Heart left ventricle (tissue), 13 donors: ENCODE measurements around the gene CRYBG1.

Experiments
- CTCF ChIP-seq, 12 donors: fragments of 200-600 bp; sonication (generic) in 4 of 12; IDR thresholded peaks; one replicate each; pipeline versions ENCODE4 v1.5.0 to v1.8.0; 2018 to 2022; ENCODE audit warnings: antibody characterized with exemption in 12 of 12, mild to moderate bottlenecking in 5 of 12
- POLR2A ChIP-seq, 2 donors: fragments of 450-650 bp; IDR thresholded peaks; one replicate each; pipeline ENCODE4 v1.6.1; 2017; ENCODE audit warnings: antibody characterized with exemption in 2 of 2, mild to moderate bottlenecking in 2 of 2, moderate library complexity in 2 of 2
- donor health status: ischemic (EF 13 %, LVEDD 7.1; RV severe dilation, severe dysfunction).
- donor health status: DM: no; HTN: yes; CAD: no.
- donor health status: DM: no; HTN: no; CAD: no.
- donor health status: ischemic (EF 25% LVEDD 6.9; RV normal size, moderate dysfunction).
- donor health status: ischemic (EF 25% LVEDD 5.7; RV mildly dilated, moderate dysfunction).
- donor health status: ischemic (EF 35%, LVEDD 5.7; RV mildly dilated, moderate dysfunction).
- donor health status: nonischemic (EF 11% LVEDD 7.7; RV severe dilation, severe dysfunction).
- donor health status: DM: yes; HTN: yes; CAD: no.
- donor health status: PGD.
- donor health status: ischemic (EF 29% LVEDD 5.4; RV normal size, mild dysfunction).
- donor health status: nonischemic (EF 23%, LVEDD 6.1; RV moderate dilation, normal function).

GRCh38 chr6:106547601-106548453 lies 187.3 kb downstream of the CRYBG1 start:
- TF ChIP-seq CTCF (IDR thresholded peaks at IDR 0.05) (no peak), POLR2A (IDR thresholded peaks at IDR 0.05) (no peak)
